HCT116 (cell line): ENCODE results near the gene JADE1. TPM values are rescaled to one million over a fixed set of nuclear protein-coding genes. Genes with fewer than 3 reads are reported as not detected.

ENCODE experiments used
- ATAC-seq: fragments of 200-7000 bp; cut with Tn5 transposase; 2 replicates; pipeline ENCODE4 v1.9.1; 2020; ENCODE audit warnings: mild to moderate bottlenecking, moderate library complexity
- BruUV-seq: library from RNA; stranded (reverse); fragments of 400-500 nt; replicated peaks from 2 replicates; lab custom pipeline; 2021; lab: Mats Ljungman, UMichigan
- CTCF ChIA-PET: fragments of 300-600 bp; sonication (Branson Sonifier 250); formaldehyde crosslinking; loops from one replicate; lab custom pipeline; 2021; ENCODE audit warnings: antibody characterized with exemption; lab: Charles Lee
- POLR2A ChIA-PET: fragments of 300-600, 350-600 bp; sonication (Branson Sonifier 250); formaldehyde crosslinking; loops from one replicate; lab custom pipeline; 2021; ENCODE audit warnings: antibody characterized with exemption; lab: Charles Lee
- RAD21 ChIA-PET, 2 experiments: fragments of 300-600 bp; sonication (Branson Sonifier 250); formaldehyde crosslinking; loops; one replicate each; lab custom pipeline; 2023; ENCODE audit warnings: low total read pairs in 2 of 2; ENCODE audit not compliant: uncharacterized antibody in 2 of 2, unreplicated experiment in 2 of 2, low non-redundant PET in 1 of 2; lab: Charles Lee
- DNase-seq: peaks from one replicate; pipeline ENCODE4 v3.0.0-alpha.2; 2010; ENCODE audit warnings: low read depth, low spot score
- H2AFZ ChIP-seq: fragments of 200-600 bp; shearing (Covaris generic), sonication (generic); 2 replicates; pipeline ENCODE4 v1.6.1; 2017; ENCODE audit warnings: low read depth, mixed run types, mixed read lengths, antibody characterized with exemption, low read length; ENCODE audit not compliant: poor library complexity, severe bottlenecking
- H3K27ac ChIP-seq: 2 replicates; pipeline ENCODE4 v1.5.1; 2012; ENCODE audit warnings: low read depth, low read length
- H3K27me3 ChIP-seq: fragments of 200-600 bp; sonication (generic); 2 replicates; pipeline ENCODE4 v1.6.1; 2016; ENCODE audit warnings: mixed run types, low read length, mixed read lengths; ENCODE audit not compliant: insufficient read depth
- H3K36me3 ChIP-seq, 2 experiments: fragments of 200-500 bp in 1 of 2; fragments of 200-600 bp in 1 of 2; sonication (Bioruptor generic) in 1 of 2; sonication (generic) in 1 of 2; 2 replicates each; pipeline versions ENCODE4 v1.5.1 to v1.6.1; 2014 to 2016; ENCODE audit warnings: low read length in 2 of 2, inconsistent platforms in 1 of 2, mixed read lengths in 1 of 2, mixed run types in 1 of 2; ENCODE audit not compliant: insufficient read depth in 2 of 2, control insufficient read depth in 1 of 2
- H3K4me1 ChIP-seq, 2 experiments: fragments of 200-600 bp in 1 of 2; sonication (generic) in 1 of 2; 2 replicates each; pipeline versions ENCODE4 v1.5.1 to v1.6.1; 2012 to 2017; ENCODE audit warnings: low read length in 2 of 2, inconsistent platforms in 1 of 2, mild to moderate bottlenecking in 1 of 2, mixed read lengths in 1 of 2, mixed run types in 1 of 2, moderate library complexity in 1 of 2; ENCODE audit not compliant: insufficient read depth in 2 of 2, control insufficient read depth in 1 of 2
- H3K4me2 ChIP-seq: fragments of 200-600 bp; sonication (generic); 2 replicates; pipeline ENCODE4 v1.6.1; 2017; ENCODE audit warnings: mixed run types, low read length, mixed read lengths
- H3K4me3 ChIP-seq, 2 experiments: fragments of 200-600 bp in 1 of 2; sonication (generic) in 1 of 2; replicated peaks in 1 of 2; 2 replicates each; pipeline ENCODE4 v1.5.1; 2011 to 2016; ENCODE audit warnings: low read length in 2 of 2, control low read depth in 1 of 2, low read depth in 1 of 2, mild to moderate bottlenecking in 1 of 2, mixed read lengths in 1 of 2, mixed run types in 1 of 2
- H3K79me2 ChIP-seq: fragments of 200-600 bp; sonication (generic); 2 replicates; pipeline ENCODE4 v1.6.1; 2017; ENCODE audit warnings: mild to moderate bottlenecking, mixed run types, low read length, moderate library complexity, mixed read lengths; ENCODE audit not compliant: insufficient read depth
- H3K9ac ChIP-seq: fragments of 200-600 bp; sonication (generic); 2 replicates; pipeline ENCODE4 v1.6.1; 2016; ENCODE audit warnings: low read length, mixed read lengths
- H3K9me2 ChIP-seq: fragments of 200-600 bp; sonication (generic), shearing (Covaris generic); 2 replicates; pipeline ENCODE4 v1.6.1; 2017; ENCODE audit warnings: mixed run types, mild to moderate bottlenecking, moderate library complexity; ENCODE audit not compliant: insufficient read depth
- H3K9me3 ChIP-seq, 2 experiments: fragments of 200-500 bp in 1 of 2; fragments of 200-600 bp in 1 of 2; sonication (Bioruptor generic) in 1 of 2; sonication (generic) in 1 of 2; 2 replicates each; pipeline ENCODE4 v1.6.1; 2014 to 2017; ENCODE audit warnings: low read length in 2 of 2, mixed read lengths in 2 of 2, inconsistent platforms in 1 of 2, low read depth in 1 of 2, mild to moderate bottlenecking in 1 of 2, mixed run types in 1 of 2, moderate library complexity in 1 of 2; ENCODE audit not compliant: control insufficient read depth in 1 of 2, insufficient read depth in 1 of 2
- H4K20me1 ChIP-seq: fragments of 200-600 bp; sonication (generic), shearing (Covaris generic); 2 replicates; pipeline ENCODE4 v1.6.1; 2017; ENCODE audit warnings: mixed run types, mild to moderate bottlenecking, moderate library complexity; ENCODE audit not compliant: insufficient read depth
- ATF3 ChIP-seq: IDR thresholded peaks from 2 replicates; pipeline ENCODE4 v1.6.1; 2012
- CBX3 ChIP-seq: IDR thresholded peaks from 2 replicates; pipeline ENCODE4 v1.6.1; 2012; ENCODE audit warnings: low read depth
- CEBPB ChIP-seq: IDR thresholded peaks from 2 replicates; pipeline ENCODE4 v1.6.1; 2012; ENCODE audit warnings: low read depth
- EGR1 ChIP-seq: IDR thresholded peaks from 2 replicates; pipeline ENCODE4 v1.6.1; 2012; ENCODE audit warnings: low read depth
- EZH2 ChIP-seq: fragments of 200-600 bp; sonication (generic); IDR thresholded peaks from 2 replicates; pipeline ENCODE4 v1.6.1; 2017; ENCODE audit warnings: antibody characterized with exemption, mixed run types
- EZH2phosphoT487 ChIP-seq: fragments of 200-600 bp; IDR thresholded peaks from 2 replicates; pipeline ENCODE4 v1.6.1; 2018; ENCODE audit warnings: antibody characterized with exemption, borderline replicate concordance
- JUND ChIP-seq: IDR thresholded peaks from 2 replicates; pipeline ENCODE4 v1.6.1; 2012
- MAX ChIP-seq: IDR thresholded peaks from 2 replicates; pipeline ENCODE4 v1.6.1; 2012
- POLR2A ChIP-seq: IDR thresholded peaks from 2 replicates; pipeline ENCODE4 v1.7.0; 2011; ENCODE audit warnings: borderline replicate concordance; ENCODE audit not compliant: insufficient read depth, insufficient read length; ENCODE audit errors: extremely low read depth
- REST ChIP-seq: IDR thresholded peaks from 2 replicates; pipeline ENCODE4 v1.6.1; 2012; ENCODE audit warnings: low read depth
- SIN3A ChIP-seq: IDR thresholded peaks from 2 replicates; pipeline ENCODE4 v1.6.1; 2012; ENCODE audit warnings: low read depth
- TCF7L2 ChIP-seq: IDR thresholded peaks from 2 replicates; pipeline ENCODE4 v1.7.0; 2011; ENCODE audit warnings: borderline replicate concordance, inconsistent platforms; ENCODE audit not compliant: insufficient read depth, insufficient read length; ENCODE audit errors: extremely low read depth
- YY1 ChIP-seq: IDR thresholded peaks from 2 replicates; pipeline ENCODE4 v1.6.1; 2011; ENCODE audit warnings: low read length, low read depth, moderate library complexity, mild to moderate bottlenecking; ENCODE audit not compliant: insufficient replicate concordance; ENCODE audit errors: extremely low read depth
- ZBTB33 ChIP-seq: IDR thresholded peaks from 2 replicates; pipeline ENCODE4 v1.6.1; 2011; ENCODE audit warnings: mild to moderate bottlenecking, low read length, moderate library complexity; ENCODE audit not compliant: insufficient replicate concordance; ENCODE audit errors: extremely low read depth
- ZFX ChIP-seq: fragments of 450-650 bp; IDR thresholded peaks from 2 replicates; pipeline ENCODE4 v1.6.1; 2017
- ZNF274 ChIP-seq: fragments of 200-500 bp; sonication (Bioruptor generic); IDR thresholded peaks from 2 replicates; pipeline ENCODE4 v1.6.1; 2014; ENCODE audit warnings: mild to moderate bottlenecking, low read depth, low read length, inconsistent platforms
- intact Hi-C: fragments of 100-400 bp; cut with micrococcal nuclease; formaldehyde crosslinking; loops from 2 replicates; pipeline ENCODE4 v1.10.0; 2022
- total RNA-seq: library from RNA; stranded (reverse); gene quantifications from one replicate; pipeline ENCODE4 v1.2.1, GENCODE V29; 2021; ENCODE audit not compliant: unreplicated experiment

Gene JADE1
- total RNA-seq, 1 experiment from 2014 or later, result 26.5 TPM

GRCh38 chr4:128906581-128906980, 97.1 kb downstream of the JADE1 start:
- H3K4me1 ChIP-seq, result no peaks in the 10 kb centered on the region
- no peak overlapping the region for H3K4me2 ChIP-seq
- no peak overlapping the region for H3K9ac ChIP-seq
- ChIA-PET POLR2A (no interaction called here), RAD21 (interaction anchor here in 1 of 2 experiments (0.6 kb wide), 1 partner anchor 838 kb away, joined by 4 read pairs; no protein-coding TSS in a partner anchor), CTCF (no interaction called here)
- no peaks in the 10 kb centered on the region for H3K9me2 ChIP-seq
- H3K36me3 ChIP-seq, result no peaks in the 10 kb centered on the region
- H4K20me1 ChIP-seq, result no peaks in the 10 kb centered on the region
- H3K27ac ChIP-seq, result no peak overlapping the region
- no peak overlapping the region for H3K4me3 ChIP-seq
- ATAC-seq (no peak), DNase-seq (no peak)
- H2AFZ ChIP-seq, result no peak overlapping the region
- H3K9me3 ChIP-seq, result no peaks in the 10 kb centered on the region
- no TSS peak for BruUV-seq
- H3K79me2 ChIP-seq, result no peaks in the 10 kb centered on the region
- no peaks in the 10 kb centered on the region for H3K27me3 ChIP-seq
- TF ChIP-seq EZH2 (no peak), ATF3 (no peak), ZNF274 (no peak), REST (no peak), TCF7L2 (no peak), EZH2phosphoT487 (no peak), EGR1 (no peak), ZFX (no peak), YY1 (no peak), CEBPB (no peak), CBX3 (no peak), POLR2A (no peak), MAX (no peak), SIN3A (no peak), JUND (no peak), ZBTB33 (no peak)
- intact Hi-C loops, result no loop called here
